Effector memory CD8-positive, alpha-beta T cell (primary cell): ENCODE measurements around the gene TCF12.
A peak's percentile ranks its signal among the peaks of the same experiment; 100 is the strongest.

Experiments
- ATAC-seq: fragments of 150-1000 bp; cut with Tn5 transposase; replicated peaks from 2 replicates; pipeline ENCODE4 v1.10.0; 2021; ENCODE audit warnings: mild to moderate bottlenecking, moderate library complexity
- DNase-seq, 3 experiments: peaks; one replicate each; pipeline ENCODE4 v3.0.0; 2021
- H3K27ac Mint-ChIP-seq, 2 donors: one replicate each; pipeline ENCODE4 v1.8.0; 2022; ENCODE audit warnings: mild to moderate bottlenecking in 2 of 2, mixed read lengths in 2 of 2, moderate library complexity in 2 of 2
- H3K27me3 Mint-ChIP-seq, 2 donors: one replicate each; pipeline ENCODE4 v1.8.0; 2022; ENCODE audit warnings: mixed read lengths in 2 of 2
- H3K36me3 Mint-ChIP-seq: one replicate; pipeline ENCODE4 v1.8.0; 2022; ENCODE audit warnings: mild to moderate bottlenecking, moderate library complexity, mixed read lengths; ENCODE audit not compliant: insufficient read depth
- H3K4me1 Mint-ChIP-seq, 2 donors: one replicate each; pipeline ENCODE4 v1.8.0; 2022; ENCODE audit warnings: low read depth in 2 of 2, mixed read lengths in 2 of 2
- H3K4me3 Mint-ChIP-seq, 2 donors: one replicate each; pipeline ENCODE4 v1.8.0; 2022; ENCODE audit warnings: mild to moderate bottlenecking in 2 of 2, mixed read lengths in 2 of 2, moderate library complexity in 2 of 2
- H3K9me3 Mint-ChIP-seq, 2 donors: one replicate each; pipeline ENCODE4 v1.8.0; 2022; ENCODE audit warnings: mixed read lengths in 2 of 2

TCF12 gene

GRCh38 chr15:57045741-57046382, 127.4 kb downstream of the TCF12 start:
- Mint-ChIP-seq H3K4me1 (peaks cover 24 to 59% of the 10 kb centered on the region in 2 donors), H3K36me3 (no peaks in the 10 kb centered on the region), H3K4me3 (no peak overlapping the region), H3K27ac (peak overlapping the region in 1 of 2 donors; percentile 71), H3K9me3 (no peaks in the 10 kb centered on the region), H3K27me3 (no peaks in the 10 kb centered on the region)
- DNase-seq: no peak
- ATAC-seq: no peak

- Mint-ChIP-seq H3K9me3 (no peaks in the 10 kb centered on the region), H3K4me3 (no peak overlapping the region), H3K27ac (no peak overlapping the region), H3K4me1 (peaks cover 42 to 71% of the 10 kb centered on the region in 2 donors), H3K27me3 (no peaks in the 10 kb centered on the region), H3K36me3 (no peaks in the 10 kb centered on the region)
- DNase-seq: no peak
- ATAC-seq: no peak
These were observed 130.6 kb downstream of the TCF12 start for GRCh38 chr15:57048930-57049549.

GRCh38 chr15:57053470-57053869, 135.0 kb downstream of the TCF12 start:
- DNase-seq (no peak), ATAC-seq (no peak)
- no peaks in the 10 kb centered on the region for H3K27me3 Mint-ChIP-seq
- no peaks in the 10 kb centered on the region for H3K9me3 Mint-ChIP-seq
- H3K4me3 Mint-ChIP-seq: no peak overlapping the region
- H3K27ac Mint-ChIP-seq: peak overlapping the region in 1 of 2 donors; percentile 4
- peaks cover 47 to 75% of the 10 kb centered on the region in 2 donors for H3K4me1 Mint-ChIP-seq
- H3K36me3 Mint-ChIP-seq: no peaks in the 10 kb centered on the region

GRCh38 chr15:57054204-57054750, 135.8 kb downstream of the TCF12 start:
- H3K9me3 Mint-ChIP-seq: no peaks in the 10 kb centered on the region
- H3K4me1 Mint-ChIP-seq: peaks cover 47 to 74% of the 10 kb centered on the region in 2 donors
- H3K27ac Mint-ChIP-seq: peak overlapping the region in 1 of 2 donors; percentile 4

GRCh38 chr15:57056357-57056756, 137.9 kb downstream of the TCF12 start:
- H3K27me3 Mint-ChIP-seq: no peaks in the 10 kb centered on the region
- H3K9me3 Mint-ChIP-seq: no peaks in the 10 kb centered on the region
- H3K36me3 Mint-ChIP-seq: no peaks in the 10 kb centered on the region
- no peak overlapping the region for H3K27ac Mint-ChIP-seq
- DNase-seq: no peak
- ATAC-seq: no peak
- H3K4me3 Mint-ChIP-seq: no peak overlapping the region
- H3K4me1 Mint-ChIP-seq: peaks cover 38 to 64% of the 10 kb centered on the region in 2 donors

More at GRCh38 chr15:57054204-57054750, 135.8 kb downstream of the TCF12 start:
- DNase-seq (no peak), ATAC-seq (no peak)
- Mint-ChIP-seq H3K4me3 (no peak overlapping the region), H3K27me3 (no peaks in the 10 kb centered on the region), H3K36me3 (no peaks in the 10 kb centered on the region)

- H3K4me1 Mint-ChIP-seq: peaks cover 29 to 58% of the 10 kb centered on the region in 2 donors
- H3K9me3 Mint-ChIP-seq: no peaks in the 10 kb centered on the region
- no peaks in the 10 kb centered on the region for H3K27me3 Mint-ChIP-seq
- ATAC-seq (no peak), DNase-seq (no peak)
- no peaks in the 10 kb centered on the region for H3K36me3 Mint-ChIP-seq
- peak overlapping the region in 1 of 2 donors; percentile 17 for H3K27ac Mint-ChIP-seq
- no peak overlapping the region for H3K4me3 Mint-ChIP-seq
These were observed 138.9 kb downstream of the TCF12 start for GRCh38 chr15:57057134-57057930.

- Mint-ChIP-seq H3K27ac (no peak overlapping the region), H3K4me3 (no peak overlapping the region), H3K36me3 (no peaks in the 10 kb centered on the region), H3K9me3 (no peaks in the 10 kb centered on the region), H3K4me1 (peaks cover 29 to 53% of the 10 kb centered on the region in 2 donors), H3K27me3 (no peaks in the 10 kb centered on the region)
- no peak for DNase-seq
- no peak for ATAC-seq
These were observed 140.7 kb downstream of the TCF12 start for GRCh38 chr15:57059026-57059660.

- H3K9me3 Mint-ChIP-seq: no peaks in the 10 kb centered on the region
These were observed 142.4 kb downstream of the TCF12 start for GRCh38 chr15:57060799-57061198.

GRCh38 chr15:57061281-57061680, 142.8 kb downstream of the TCF12 start:
- DNase-seq: no peak
- Mint-ChIP-seq H3K27me3 (no peaks in the 10 kb centered on the region), H3K27ac (no peak overlapping the region), H3K4me3 (no peak overlapping the region), H3K4me1 (peaks cover 24 to 50% of the 10 kb centered on the region in 2 donors), H3K9me3 (no peaks in the 10 kb centered on the region), H3K36me3 (no peaks in the 10 kb centered on the region)
- ATAC-seq: no peak

More at GRCh38 chr15:57060799-57061198, 142.4 kb downstream of the TCF12 start:
- Mint-ChIP-seq H3K36me3 (no peaks in the 10 kb centered on the region), H3K27me3 (no peaks in the 10 kb centered on the region), H3K4me1 (peaks cover 24 to 51% of the 10 kb centered on the region in 2 donors), H3K27ac (no peak overlapping the region), H3K4me3 (no peak overlapping the region)
- DNase-seq: no peak
- no peak for ATAC-seq

GRCh38 chr15:57061696-57062095, 143.3 kb downstream of the TCF12 start:
- DNase-seq (no peak), ATAC-seq (no peak)
- no peaks in the 10 kb centered on the region for H3K27me3 Mint-ChIP-seq
- peaks cover under 1% of the 10 kb centered on the region for H3K36me3 Mint-ChIP-seq
- H3K4me1 Mint-ChIP-seq: peaks cover 23 to 51% of the 10 kb centered on the region in 2 donors
- no peak overlapping the region for H3K27ac Mint-ChIP-seq
- H3K9me3 Mint-ChIP-seq: no peaks in the 10 kb centered on the region
- no peak overlapping the region for H3K4me3 Mint-ChIP-seq

GRCh38 chr15:57064033-57064432, 145.6 kb downstream of the TCF12 start:
- peaks cover 5% of the 10 kb centered on the region for H3K36me3 Mint-ChIP-seq
- H3K27ac Mint-ChIP-seq: no peak overlapping the region
- peaks cover 13 to 42% of the 10 kb centered on the region in 2 donors for H3K4me1 Mint-ChIP-seq
- DNase-seq: no peak
- no peak for ATAC-seq
- no peak overlapping the region for H3K4me3 Mint-ChIP-seq
- no peaks in the 10 kb centered on the region for H3K9me3 Mint-ChIP-seq
- H3K27me3 Mint-ChIP-seq: no peaks in the 10 kb centered on the region

GRCh38 chr15:57069423-57069822, 151.0 kb downstream of the TCF12 start:
- Mint-ChIP-seq H3K9me3 (no peaks in the 10 kb centered on the region), H3K4me1 (peaks cover 14 to 47% of the 10 kb centered on the region in 2 donors), H3K36me3 (peaks cover 9% of the 10 kb centered on the region), H3K27me3 (no peaks in the 10 kb centered on the region), H3K4me3 (no peak overlapping the region), H3K27ac (no peak overlapping the region)
- ATAC-seq: no peak
- DNase-seq: no peak

- no peaks in the 10 kb centered on the region for H3K9me3 Mint-ChIP-seq
- H3K4me3 Mint-ChIP-seq: no peak overlapping the region
- ATAC-seq: no peak
- H3K4me1 Mint-ChIP-seq: peaks cover 14 to 48% of the 10 kb centered on the region in 2 donors
- DNase-seq: no peak
- H3K27ac Mint-ChIP-seq: no peak overlapping the region
- H3K36me3 Mint-ChIP-seq: peaks cover 9% of the 10 kb centered on the region
- H3K27me3 Mint-ChIP-seq: no peaks in the 10 kb centered on the region
These were observed 152.2 kb downstream of the TCF12 start for GRCh38 chr15:57070674-57071073.
